ENCODE results near the gene MYO5C. TPM values are rescaled to one million over a fixed set of nuclear protein-coding genes. Genes with fewer than 3 reads are reported as not detected.

MYO5C gene
- total and polyA plus RNA-seq, 10 of the 15 experiments (the other 5 are each of a cell fraction or from before 2014, with no cell fraction given): 0.29 to 1.3 (median 0.75) TPM

GRCh38 chr15:52146776-52147175 lies 148.8 kb downstream of the MYO5C start:
- RAD21 ChIA-PET (ENCODE audit: unreplicated experiment): no interaction called here
- DNase-seq (ENCODE audit: low read depth, low spot score) (no peak), ATAC-seq (no peak), FAIRE-seq (no peak)
- TF ChIP-seq, protein P1, sequence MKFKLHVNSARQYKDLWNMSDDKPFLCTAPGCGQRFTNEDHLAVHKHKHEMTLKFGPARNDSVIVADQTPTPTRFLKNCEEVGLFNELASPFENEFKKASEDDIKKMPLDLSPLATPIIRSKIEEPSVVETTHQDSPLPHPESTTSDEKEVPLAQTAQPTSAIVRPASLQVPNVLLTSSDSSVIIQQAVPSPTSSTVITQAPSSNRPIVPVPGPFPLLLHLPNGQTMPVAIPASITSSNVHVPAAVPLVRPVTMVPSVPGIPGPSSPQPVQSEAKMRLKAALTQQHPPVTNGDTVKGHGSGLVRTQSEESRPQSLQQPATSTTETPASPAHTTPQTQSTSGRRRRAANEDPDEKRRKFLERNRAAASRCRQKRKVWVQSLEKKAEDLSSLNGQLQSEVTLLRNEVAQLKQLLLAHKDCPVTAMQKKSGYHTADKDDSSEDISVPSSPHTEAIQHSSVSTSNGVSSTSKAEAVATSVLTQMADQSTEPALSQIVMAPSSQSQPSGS (IDR thresholded peaks at IDR 0.05; ENCODE audit: low read length): no peak
- TF ChIP-seq RELA (IDR thresholded peaks at IDR 0.05; ENCODE audit: borderline replicate concordance, partially characterized antibody) (no peak), RB1 (IDR thresholded peaks at IDR 0.05; ENCODE audit: borderline replicate concordance) (no peak), PML (IDR thresholded peaks at IDR 0.05; ENCODE audit: low read length) (no peak), IKZF2 (IDR thresholded peaks at IDR 0.05) (no peak), BACH1 (IDR thresholded peaks at IDR 0.05; ENCODE audit: borderline replicate concordance) (no peak), RCOR1 (conservative IDR thresholded peaks at IDR 0.05; ENCODE audit: low read depth, low read length) (no peak), SMARCA5 (IDR thresholded peaks at IDR 0.05) (no peak), RFX5 (IDR thresholded peaks at IDR 0.05; ENCODE audit: low read depth, low read length) (no peak), NFIC (IDR thresholded peaks at IDR 0.05; ENCODE audit: low read depth, low read length) (no peak), FOXK2 (IDR thresholded peaks at IDR 0.05) (no peak), CBX5 (IDR thresholded peaks at IDR 0.05; ENCODE audit: low read depth) (no peak), GATAD2B (conservative IDR thresholded peaks at IDR 0.05; ENCODE audit: low read depth) (no peak), TCF7 (IDR thresholded peaks at IDR 0.05; ENCODE audit: borderline replicate concordance) (no peak), MEF2A (IDR thresholded peaks at IDR 0.05; ENCODE audit: insufficient read depth, low read depth, low read length) (no peak), SMC3 (IDR thresholded peaks at IDR 0.05; ENCODE audit: borderline replicate concordance, low read length) (no peak), YY1 (IDR thresholded peaks at IDR 0.05; ENCODE audit: low read depth, low read length) (no peak)
- TF ChIP-seq, protein P2, sequence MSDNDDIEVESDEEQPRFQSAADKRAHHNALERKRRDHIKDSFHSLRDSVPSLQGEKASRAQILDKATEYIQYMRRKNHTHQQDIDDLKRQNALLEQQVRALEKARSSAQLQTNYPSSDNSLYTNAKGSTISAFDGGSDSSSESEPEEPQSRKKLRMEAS (IDR thresholded peaks at IDR 0.05; ENCODE audit: low read depth, low read length): no peak
- Histone ChIP-seq H3K4me1 (ENCODE audit: control insufficient read depth, insufficient read depth, low read length) (no peaks in the 10 kb centered on the region), H3K27ac (ENCODE audit: control insufficient read depth, insufficient read depth) (no peak overlapping the region), H4K20me1 (ENCODE audit: control insufficient read depth, insufficient read depth) (no peaks in the 10 kb centered on the region), H3K27me3 (replicated peaks in 1 of 2; ENCODE audit: control insufficient read depth in 2 of 2, insufficient read depth in 2 of 2, low read length in 1 of 2) (no peaks in the 10 kb centered on the region), H3K79me2 (ENCODE audit: control insufficient read depth, insufficient read depth, low read length) (no peaks in the 10 kb centered on the region), H3K9ac (ENCODE audit: control insufficient read depth, insufficient read depth, low read length) (no peak overlapping the region), H3K4me2 (ENCODE audit: control insufficient read depth, insufficient read depth) (no peak overlapping the region), H3K9me3 (replicated peaks; ENCODE audit: control insufficient read depth, insufficient read depth, low read length) (no peaks in the 10 kb centered on the region), H3K4me3 (no peak overlapping the region), H3K36me3 (ENCODE audit: control insufficient read depth in 2 of 2, insufficient read depth in 2 of 2, low read length in 1 of 2) (peaks cover 0 to 7% of the 10 kb centered on the region in 2 experiments; a peak in 2 of 4 replicates), H2AFZ (ENCODE audit: control insufficient read depth, low read depth, low read length) (no peak overlapping the region)
- POLR2A ChIA-PET: no interaction called here
- SMC1A ChIA-PET (ENCODE audit: uncharacterized antibody, unreplicated experiment): interaction anchor here (1.1 kb wide), 1 partner anchor 18 kb away, joined by 3 read pairs; no protein-coding TSS in a partner anchor
- 91% methylated on average over 3 of the region's 3 CpGs for WGBS (ENCODE audit: insufficient coverage, insufficient replicate concordance, low lambda C conversion rate, missing lambda C conversion rate)
- intact Hi-C loops (cut with micrococcal nuclease; ENCODE audit: unreplicated experiment): no loop called here
- CTCF ChIA-PET: no interaction called here
- in situ Hi-C loops (cut with MboI): no loop called here
- no TSS peak for BruUV-seq (replicated peaks)

Data from GM12878 (cell line).